Measurements from ENCODE around the gene MSH6. TPM values are rescaled to one million over a fixed set of nuclear protein-coding genes. Genes with fewer than 3 reads are reported as not detected.
"Not testable (repeated sequence)": the region's sequence is repeated elsewhere in the genome, so short reads cannot be mapped to it uniquely, and the experiment has no call there.

MSH6 gene
- total RNA-seq, 1 donor from 2014 or later = 33.6 TPM

GRCh38 chr2:47850198-47850597 lies 67.3 kb downstream of the MSH6 start:
- Histone ChIP-seq H3K36me3 (ENCODE audit: control insufficient read depth, insufficient read depth, low read length) (no peaks in the 10 kb centered on the region), H3K27me3 (ENCODE audit: control insufficient read depth, insufficient read depth, low read length) (no peaks in the 10 kb centered on the region), H3K4me3 (ENCODE audit: low read depth, low read length) (no peak overlapping the region)
- TF ChIP-seq CTCF (IDR thresholded peaks at IDR 0.05; ENCODE audit: insufficient read depth, low read length, poor library complexity, severe bottlenecking) = no peak
- no peak for DNase-seq (ENCODE audit: low read depth)

- H3K36me3 ChIP-seq (ENCODE audit: control insufficient read depth, insufficient read depth, low read length); H3K27me3 ChIP-seq (ENCODE audit: control insufficient read depth, insufficient read depth, low read length); H3K4me3 ChIP-seq (ENCODE audit: low read depth, low read length); DNase-seq (ENCODE audit: low read depth): not testable (repeated sequence)
Measured at GRCh38 chr2:47853067-47853777, 70.3 kb downstream of the MSH6 start.

Other genes starting within 250 kb of the MSH6 start
- gene KCNK12, start 212.2 kb upstream of the MSH6 start, total RNA-seq = 0.04 and 0.27 TPM in 2 replicates
- 32.0 and 40.3 TPM in 2 replicates for gene FBXO11, start 123.4 kb downstream of the MSH6 start, total RNA-seq

Data from kidney epithelial cell (primary cell).